ENCODE data around the gene EML4. TPM values are rescaled to one million over a fixed set of nuclear protein-coding genes. Genes with fewer than 3 reads are reported as not detected.

The EML4 gene
- total RNA-seq, 1 donor from 2014 or later = 68.2 TPM

GRCh38 chr2:42367835-42368234 is 198.7 kb downstream of the EML4 start:
- H3K27me3 Mint-ChIP-seq (ENCODE audit: low read depth, unreplicated experiment) = no peaks in the 10 kb centered on the region
- H3K4me3 Mint-ChIP-seq (ENCODE audit: unreplicated experiment) = no peak overlapping the region
- peaks cover 9% of the 10 kb centered on the region for H3K27me3 ChIP-seq (ENCODE audit: insufficient read depth, low read length)
- H3K27ac ChIP-seq (ENCODE audit: low read depth, low read length) = no peak overlapping the region
- no peak overlapping the region for H2AFZ ChIP-seq (ENCODE audit: low read depth, low read length)
- peaks cover 5% of the 10 kb centered on the region for H3K4me1 Mint-ChIP-seq (ENCODE audit: low read depth, unreplicated experiment)
- FAIRE-seq (no peak), DNase-seq (ENCODE audit: low read depth) (no peak)
- H4K20me1 ChIP-seq (ENCODE audit: insufficient read depth, low read length) = no peaks in the 10 kb centered on the region
- H3K79me2 ChIP-seq (ENCODE audit: insufficient read depth, low read length) = no peaks in the 10 kb centered on the region
- no peaks in the 10 kb centered on the region for H3K4me1 ChIP-seq (ENCODE audit: insufficient read depth, low read length)
- no peak overlapping the region for H3K4me2 ChIP-seq (ENCODE audit: low read length)
- no peak overlapping the region for H3K27ac Mint-ChIP-seq (ENCODE audit: unreplicated experiment)
- no peaks in the 10 kb centered on the region for H3K36me3 Mint-ChIP-seq (ENCODE audit: low read depth, unreplicated experiment)
- no peaks in the 10 kb centered on the region for H3K9me3 Mint-ChIP-seq (ENCODE audit: unreplicated experiment)
- H3K4me3 ChIP-seq (ENCODE audit: insufficient read depth, low read depth, low read length) = no peak overlapping the region
- H3K36me3 ChIP-seq (ENCODE audit: insufficient read depth, low read length) = no peaks in the 10 kb centered on the region
- no peak overlapping the region for H3K9ac ChIP-seq (ENCODE audit: low read length)
- no peak for TF ChIP-seq EZH2 (IDR thresholded peaks at IDR 0.05; ENCODE audit: insufficient read depth, low read length)
- TF ChIP-seq CTCF (IDR thresholded peaks at IDR 0.05; ENCODE audit: insufficient read depth, low read depth, low read length) = no peak
- H3K9me3 ChIP-seq (ENCODE audit: insufficient read depth, low read depth, low read length) = no peaks in the 10 kb centered on the region

- Mint-ChIP-seq H3K27ac (ENCODE audit: unreplicated experiment) (no peak overlapping the region), H3K27me3 (ENCODE audit: low read depth, unreplicated experiment) (no peaks in the 10 kb centered on the region), H3K4me3 (ENCODE audit: unreplicated experiment) (no peak overlapping the region), H3K9me3 (ENCODE audit: unreplicated experiment) (no peaks in the 10 kb centered on the region), H3K4me1 (ENCODE audit: low read depth, unreplicated experiment) (peaks cover 5% of the 10 kb centered on the region), H3K36me3 (ENCODE audit: low read depth, unreplicated experiment) (no peaks in the 10 kb centered on the region)
- peaks cover 6% of the 10 kb centered on the region for H3K27me3 ChIP-seq (ENCODE audit: insufficient read depth, low read length)
- no peak overlapping the region for H3K4me2 ChIP-seq (ENCODE audit: low read length)
- no peak overlapping the region for H3K4me3 ChIP-seq (ENCODE audit: insufficient read depth, low read depth, low read length)
- H3K9ac ChIP-seq (ENCODE audit: low read length) = no peak overlapping the region
- no peak overlapping the region for H2AFZ ChIP-seq (ENCODE audit: low read depth, low read length)
- H3K9me3 ChIP-seq (ENCODE audit: insufficient read depth, low read depth, low read length) = no peaks in the 10 kb centered on the region
- no peaks in the 10 kb centered on the region for H3K36me3 ChIP-seq (ENCODE audit: insufficient read depth, low read length)
- DNase-seq (ENCODE audit: low read depth) (no peak), FAIRE-seq (no peak)
- no peaks in the 10 kb centered on the region for H3K4me1 ChIP-seq (ENCODE audit: insufficient read depth, low read length)
- H3K27ac ChIP-seq (ENCODE audit: low read depth, low read length) = no peak overlapping the region
- no peak for TF ChIP-seq CTCF (IDR thresholded peaks at IDR 0.05; ENCODE audit: insufficient read depth, low read depth, low read length)
- TF ChIP-seq EZH2 (IDR thresholded peaks at IDR 0.05; ENCODE audit: insufficient read depth, low read length) = no peak
- no peaks in the 10 kb centered on the region for H4K20me1 ChIP-seq (ENCODE audit: insufficient read depth, low read length)
- H3K79me2 ChIP-seq (ENCODE audit: insufficient read depth, low read length) = no peaks in the 10 kb centered on the region
Observed at GRCh38 chr2:42368817-42369531, 199.8 kb downstream of the EML4 start.

- TF ChIP-seq EZH2 (IDR thresholded peaks at IDR 0.05; ENCODE audit: insufficient read depth, low read length) (no peak), CTCF (IDR thresholded peaks at IDR 0.05; ENCODE audit: insufficient read depth, low read depth, low read length) (no peak)
- H3K4me1 Mint-ChIP-seq (ENCODE audit: low read depth, unreplicated experiment) = peaks cover 5% of the 10 kb centered on the region
- H3K27ac Mint-ChIP-seq (ENCODE audit: unreplicated experiment) = no peak overlapping the region
Observed at GRCh38 chr2:42369532-42370229, 200.5 kb downstream of the EML4 start.

More at GRCh38 chr2:42369532-42370229, 200.5 kb downstream of the EML4 start:
- no peaks in the 10 kb centered on the region for H4K20me1 ChIP-seq (ENCODE audit: insufficient read depth, low read length)
- no peak overlapping the region for H3K4me3 ChIP-seq (ENCODE audit: insufficient read depth, low read depth, low read length)
- H3K4me1 ChIP-seq (ENCODE audit: insufficient read depth, low read length) = no peaks in the 10 kb centered on the region
- no peak overlapping the region for H3K4me3 Mint-ChIP-seq (ENCODE audit: unreplicated experiment)
- H3K4me2 ChIP-seq (ENCODE audit: low read length) = no peak overlapping the region
- H3K27ac ChIP-seq (ENCODE audit: low read depth, low read length) = no peak overlapping the region
- H3K27me3 ChIP-seq (ENCODE audit: insufficient read depth, low read length) = peaks cover 6% of the 10 kb centered on the region
- H3K27me3 Mint-ChIP-seq (ENCODE audit: low read depth, unreplicated experiment) = no peaks in the 10 kb centered on the region
- no peak for FAIRE-seq
- no peaks in the 10 kb centered on the region for H3K9me3 ChIP-seq (ENCODE audit: insufficient read depth, low read depth, low read length)
- no peak for DNase-seq (ENCODE audit: low read depth)
- H3K9me3 Mint-ChIP-seq (ENCODE audit: unreplicated experiment) = no peaks in the 10 kb centered on the region
- H2AFZ ChIP-seq (ENCODE audit: low read depth, low read length) = no peak overlapping the region
- H3K9ac ChIP-seq (ENCODE audit: low read length) = no peak overlapping the region
- no peaks in the 10 kb centered on the region for H3K79me2 ChIP-seq (ENCODE audit: insufficient read depth, low read length)
- no peaks in the 10 kb centered on the region for H3K36me3 Mint-ChIP-seq (ENCODE audit: low read depth, unreplicated experiment)
- H3K36me3 ChIP-seq (ENCODE audit: insufficient read depth, low read length) = no peaks in the 10 kb centered on the region

Measured in astrocyte (in vitro differentiated cells and primary cell).